Stimulated activated CD4-positive, alpha-beta T cell treated with anti-CD3 and anti-CD28 coated beads, Interleukin-2, amount 100 ng/mL, for 48 hours (primary cell): ENCODE results near the gene VSIG2.

Experiments used
- DNase-seq, 2 donors: peaks; one replicate each; pipeline ENCODE4 v3.0.0-alpha.2; 2020

VSIG2 gene

GRCh38 chr11:124717786-124718651, 34.0 kb downstream of the VSIG2 start:
- DNase-seq = no peak

DNA sequence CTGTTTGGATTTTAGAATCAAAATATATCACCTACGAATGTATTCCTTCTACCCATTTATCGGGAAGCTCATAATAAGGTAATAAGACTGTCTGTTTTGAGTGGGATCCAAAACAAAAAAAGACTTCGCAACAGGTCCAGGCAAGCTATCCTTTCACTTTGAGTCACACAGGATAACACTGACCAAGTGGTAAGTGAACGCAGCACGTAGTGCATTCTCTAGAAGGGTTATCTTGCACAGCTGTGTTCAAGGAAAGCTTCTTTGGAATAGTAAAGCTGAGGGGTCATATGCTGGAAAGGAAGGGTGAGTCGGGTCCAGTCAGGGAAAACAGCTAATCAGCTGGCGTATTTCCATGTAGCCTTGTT, 34.7 kb downstream of the VSIG2 start:
- DNase-seq = no peak

- no peak for DNase-seq
These were observed 35.5 kb downstream of the VSIG2 start for GRCh38 chr11:124716591-124716990.

DNA sequence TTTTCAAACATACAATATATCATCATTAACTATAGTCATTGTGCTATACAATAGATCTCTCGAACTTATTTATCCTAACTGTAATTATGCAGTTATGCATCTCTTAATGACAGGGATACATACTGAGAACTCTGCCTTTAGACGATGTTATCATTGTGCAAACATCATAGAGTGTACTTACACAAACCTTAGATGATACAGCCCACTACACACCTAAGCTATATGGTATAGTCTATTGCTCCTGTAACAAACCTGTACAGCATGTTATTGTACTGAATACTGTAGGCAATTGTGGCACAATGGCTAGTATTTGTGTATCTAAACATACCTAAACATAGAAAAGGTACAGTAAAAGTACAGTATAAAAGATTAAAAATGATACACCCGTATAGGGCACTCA, 39.7 kb downstream of the VSIG2 start:
- no peak for DNase-seq

DNA sequence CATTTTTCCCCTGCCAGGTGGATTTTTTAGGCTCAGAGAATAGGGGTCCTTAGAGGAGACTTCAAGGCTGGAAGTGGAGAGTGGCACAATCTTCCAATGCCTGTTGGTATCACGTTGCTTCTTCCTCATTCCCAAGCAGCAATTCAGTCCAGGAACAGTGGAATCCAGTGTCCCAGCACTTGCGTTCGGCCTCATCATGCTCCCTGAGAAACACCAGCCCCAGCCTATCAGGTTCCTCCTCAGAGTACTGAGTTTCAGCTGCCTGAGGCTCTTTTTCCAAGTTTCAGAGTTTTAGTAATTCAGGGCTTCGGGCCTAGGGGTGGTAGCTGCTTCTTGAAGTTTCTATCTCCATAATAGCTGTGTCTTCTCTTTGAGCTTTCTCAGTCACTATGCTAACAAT, 44.2 kb downstream of the VSIG2 start:
- DNase-seq = no peak

GRCh38 chr11:124700028-124700427, 52.0 kb downstream of the VSIG2 start:
- no peak for DNase-seq

DNA sequence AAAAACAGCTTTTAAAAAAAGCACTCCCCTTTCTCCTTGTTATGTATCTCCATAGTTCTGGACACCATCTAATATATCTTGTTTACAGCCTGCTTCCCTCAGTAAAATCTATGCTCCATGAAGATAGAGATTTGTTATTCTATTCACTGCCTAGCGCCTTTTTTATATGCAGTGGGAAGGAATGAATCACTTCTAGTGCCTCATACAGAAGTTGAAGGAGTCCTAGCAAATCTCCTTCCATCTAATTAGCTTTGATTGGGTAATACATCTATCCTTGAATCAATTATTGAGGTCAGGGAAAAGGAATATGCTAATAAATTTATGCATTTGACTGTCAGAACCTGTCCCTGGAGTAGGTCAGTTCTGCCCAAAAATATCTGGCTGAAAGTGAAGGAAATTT, 52.5 kb downstream of the VSIG2 start:
- no peak for DNase-seq
